Measurements from ENCODE around the gene ZNF423.

The ZNF423 gene

GRCh38 chr16:49782405-49782804, 73.5 kb downstream of the ZNF423 start:
- DNase-seq (ENCODE audit: low read depth) = no peak

- no peak for DNase-seq (ENCODE audit: low read depth)
These were observed 74.5 kb downstream of the ZNF423 start for GRCh38 chr16:49781401-49781800.

GRCh38 chr16:49780433-49780832, 75.5 kb downstream of the ZNF423 start:
- no peak for DNase-seq (ENCODE audit: low read depth)

DNA sequence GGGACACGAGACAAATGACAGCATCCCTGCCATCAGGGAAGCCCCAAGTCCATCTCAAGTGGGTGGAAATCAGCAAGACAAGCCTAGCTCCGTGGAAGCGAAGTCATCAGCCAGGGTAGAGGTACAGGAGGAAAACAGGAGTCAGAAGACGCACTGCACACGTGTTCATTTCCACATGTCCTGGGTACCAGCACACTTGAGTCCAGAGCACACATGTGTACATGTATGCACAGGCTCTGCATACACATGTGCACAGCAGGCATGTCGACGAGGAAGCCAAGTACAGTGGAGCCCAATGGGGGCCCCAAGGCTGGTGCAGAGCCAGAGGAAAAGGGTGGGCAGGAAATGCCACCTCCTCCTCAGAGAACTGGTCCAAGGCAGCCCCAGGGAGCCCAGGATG, 75.9 kb downstream of the ZNF423 start:
- no peak for DNase-seq (ENCODE audit: low read depth)

DNA sequence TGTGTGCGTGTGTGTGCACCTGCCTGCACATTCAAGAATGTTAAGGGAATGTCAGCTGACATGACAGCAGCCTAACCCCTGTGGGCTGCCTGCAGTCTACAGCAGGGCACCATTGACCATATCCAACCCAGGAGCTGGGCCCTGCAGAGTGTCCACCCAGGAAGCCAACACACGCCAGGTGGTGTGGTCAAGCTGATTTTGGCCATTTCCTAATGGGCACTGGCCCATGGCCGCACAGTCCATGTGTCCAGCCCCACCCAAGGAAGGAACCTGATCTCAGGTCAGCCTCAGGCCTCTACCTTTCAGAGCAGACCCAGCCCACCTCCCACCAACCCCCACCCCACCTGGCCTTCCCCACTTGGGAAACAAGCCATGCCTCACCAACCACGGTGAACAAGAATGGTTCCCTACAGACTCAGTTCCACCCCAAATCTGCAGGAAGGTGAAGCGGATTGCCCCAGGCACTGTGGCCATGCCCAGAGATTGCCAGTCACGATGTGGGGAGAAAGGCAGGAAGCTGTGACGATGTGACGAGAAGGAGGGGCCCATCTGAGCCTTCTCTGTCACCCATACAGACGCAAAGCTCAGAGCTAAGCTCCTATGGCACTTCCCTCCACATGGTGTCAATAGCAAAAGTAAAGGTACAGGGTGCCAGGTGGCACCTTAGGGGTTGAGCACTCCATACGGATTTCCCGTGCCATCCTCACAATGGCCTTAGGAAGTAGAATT, 77.5 kb downstream of the ZNF423 start:
- DNase-seq (ENCODE audit: low read depth) = no peak

GRCh38 chr16:49776734-49777133, 79.2 kb downstream of the ZNF423 start:
- DNase-seq (ENCODE audit: low read depth) = no peak

DNA sequence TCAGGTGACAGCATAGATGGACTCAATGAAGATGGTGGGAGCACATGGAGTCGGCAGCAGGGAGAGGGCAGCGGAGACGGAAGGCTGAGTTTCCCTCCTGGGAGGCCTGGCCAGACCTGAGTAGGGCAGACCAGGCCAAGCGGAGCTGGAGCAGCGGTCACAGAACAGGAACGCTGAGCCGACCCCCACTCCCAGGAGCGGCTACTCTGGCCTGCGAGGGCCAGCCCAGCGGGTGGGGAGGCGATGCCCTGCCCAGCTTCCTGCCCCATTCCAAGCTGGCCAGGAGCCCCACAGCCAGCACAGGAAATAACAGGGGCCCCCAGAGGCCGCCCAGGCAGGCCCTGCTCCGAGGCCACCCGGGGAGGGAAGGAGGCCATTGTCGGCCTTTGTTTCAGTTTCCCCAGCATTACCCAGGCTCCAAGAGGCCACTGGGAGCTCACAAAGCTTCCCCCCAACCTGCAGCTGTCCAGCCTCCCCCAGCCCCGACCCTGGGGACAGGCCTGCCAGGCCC, 79.8 kb downstream of the ZNF423 start:
- no peak for DNase-seq (ENCODE audit: low read depth)

DNA sequence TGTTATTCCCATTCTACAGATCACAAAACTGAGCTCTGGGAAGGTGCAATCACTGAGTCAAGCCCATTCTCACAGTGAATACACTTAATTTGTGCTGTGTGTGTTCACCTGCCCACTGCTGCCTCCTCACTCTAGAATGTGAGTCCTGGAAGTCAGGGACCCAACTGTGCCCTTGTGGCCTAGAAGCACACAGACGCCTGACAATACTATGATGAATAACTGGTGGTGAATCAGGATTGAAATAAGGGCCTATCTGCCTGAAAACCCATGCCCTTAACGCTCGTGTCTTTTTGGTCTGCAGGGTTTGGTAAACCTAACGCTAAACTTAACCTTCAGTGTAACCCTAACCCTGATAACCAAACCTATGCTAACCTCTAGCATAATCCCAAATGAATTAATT, 80.3 kb downstream of the ZNF423 start:
- DNase-seq (ENCODE audit: low read depth) = no peak

DNA sequence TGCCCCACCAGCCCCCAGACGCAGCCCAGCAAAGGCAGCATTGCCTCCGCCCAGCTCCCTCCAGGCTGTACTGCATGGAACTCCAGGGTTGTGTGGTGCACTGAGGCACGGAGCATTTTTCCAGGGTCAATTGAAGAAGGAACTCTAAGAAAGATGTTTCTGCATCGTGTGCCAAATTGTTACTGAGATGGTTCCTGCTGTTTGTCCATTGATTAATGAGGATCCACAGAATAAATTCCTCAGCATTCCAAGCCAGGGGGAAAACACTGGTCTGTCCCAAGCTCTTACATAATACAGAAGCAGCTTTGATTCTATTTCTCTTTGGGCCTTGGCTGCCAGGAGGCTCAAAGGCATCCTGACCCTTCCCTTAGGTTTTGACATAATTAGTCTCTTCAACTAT, 80.9 kb downstream of the ZNF423 start:
- no peak for DNase-seq (ENCODE audit: low read depth)

GRCh38 chr16:49773534-49774475, 82.1 kb downstream of the ZNF423 start:
- no peak for DNase-seq (ENCODE audit: low read depth)

DNA sequence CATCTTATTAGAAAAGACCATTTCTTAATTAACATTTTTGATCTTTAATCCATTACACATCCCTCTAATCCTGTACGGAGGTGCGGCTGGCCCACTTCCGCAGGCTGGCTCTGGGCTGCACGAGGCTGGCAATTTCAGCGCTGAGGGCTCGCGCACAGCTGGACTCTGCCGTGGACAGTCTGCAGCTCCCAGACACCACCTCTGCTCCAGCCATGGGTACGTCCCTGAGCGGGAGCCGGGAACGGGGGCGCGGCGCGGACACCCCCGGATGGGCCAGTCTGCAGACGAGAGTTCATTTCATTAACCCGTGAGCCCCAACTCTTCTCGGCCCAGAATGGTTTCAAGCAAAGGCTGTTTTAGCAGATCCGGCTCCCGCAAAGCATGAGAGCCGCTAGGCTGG, 87.9 kb downstream of the ZNF423 start:
- DNase-seq (ENCODE audit: low read depth) = no peak

DNA sequence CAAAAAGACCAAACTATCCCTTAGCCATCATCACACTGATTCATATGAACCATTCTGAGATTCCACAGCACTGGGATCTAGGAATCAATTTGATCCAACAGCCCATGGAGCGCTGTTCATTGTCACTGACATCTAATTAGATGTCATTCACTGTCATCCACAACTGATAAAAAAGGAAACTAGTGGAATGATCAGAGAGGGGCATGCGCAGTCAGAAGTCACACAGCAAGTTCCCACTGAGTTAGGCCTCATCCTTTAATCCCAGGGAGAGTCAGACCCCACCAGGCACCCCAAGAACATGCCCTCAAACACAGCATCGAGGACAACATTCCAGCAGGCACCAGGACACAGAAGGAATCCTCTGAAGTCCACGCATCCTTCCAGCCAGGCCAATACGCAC, 88.5 kb downstream of the ZNF423 start:
- no peak for DNase-seq (ENCODE audit: low read depth)

DNA sequence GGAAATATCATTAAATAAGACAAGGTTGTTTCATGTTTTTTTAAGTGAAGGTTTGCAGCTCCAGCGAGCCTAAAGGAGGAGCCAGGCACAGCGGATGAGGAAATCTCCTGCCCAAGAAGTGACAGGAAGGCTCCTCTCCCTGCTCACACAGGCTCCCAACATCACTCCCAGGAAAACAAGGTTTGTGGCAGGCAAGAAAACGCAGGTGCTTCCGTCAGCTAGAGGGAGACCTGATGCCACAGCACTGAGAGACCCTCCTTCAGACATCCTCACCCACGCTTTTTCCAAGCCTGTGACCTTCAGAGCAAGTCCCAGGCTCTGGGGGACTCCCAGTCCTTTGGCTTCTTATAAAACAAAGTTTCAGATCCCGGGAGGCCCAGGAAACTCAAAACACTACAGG, 89.7 kb downstream of the ZNF423 start:
- no peak for DNase-seq (ENCODE audit: low read depth)

DNA sequence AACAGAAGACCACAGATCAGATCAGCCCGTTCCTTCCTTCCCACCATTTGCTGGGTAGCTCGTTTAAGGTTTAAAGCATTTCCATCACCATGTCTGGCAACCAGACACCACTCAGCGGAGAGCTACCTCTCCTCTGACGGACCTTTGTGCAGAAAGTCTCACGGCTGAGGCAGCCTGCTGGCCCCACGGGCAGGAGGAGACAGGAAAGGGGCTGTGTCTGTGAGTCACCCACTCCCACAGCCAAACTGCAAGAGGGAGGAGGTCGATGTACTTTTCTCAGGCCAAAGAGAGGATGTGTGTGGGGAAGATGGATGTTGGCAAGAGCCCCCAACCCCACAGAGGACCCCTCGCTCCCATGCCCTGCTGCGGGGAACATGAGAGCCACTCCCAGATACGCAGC, 92.1 kb downstream of the ZNF423 start:
- no peak for DNase-seq (ENCODE audit: low read depth)

- no peak for DNase-seq (ENCODE audit: low read depth)
These were observed 95.1 kb downstream of the ZNF423 start for GRCh38 chr16:49760815-49761214.

GRCh38 chr16:49757559-49758069, 98.3 kb downstream of the ZNF423 start:
- no peak for DNase-seq (ENCODE audit: low read depth)

- DNase-seq (ENCODE audit: low read depth) = peak; percentile 63
These were observed 98.9 kb downstream of the ZNF423 start for GRCh38 chr16:49756775-49757558.

GRCh38 chr16:49755716-49756505, 100.0 kb downstream of the ZNF423 start:
- no peak for DNase-seq (ENCODE audit: low read depth)

DNA sequence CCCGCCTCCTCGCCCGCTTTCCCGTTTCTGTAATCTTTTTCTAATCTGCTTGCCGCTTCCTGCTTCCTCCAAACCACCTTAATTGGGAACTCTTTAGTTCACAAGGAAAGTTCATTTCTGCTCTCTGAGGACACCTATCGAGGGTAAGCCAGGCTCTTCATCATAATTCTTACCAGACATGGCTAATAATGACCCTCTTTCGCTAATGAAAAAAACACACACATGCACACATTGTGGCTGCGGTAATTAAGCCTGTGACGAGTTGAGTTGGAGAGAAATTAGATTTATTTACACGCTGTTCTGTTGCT, 100.6 kb downstream of the ZNF423 start:
- DNase-seq (ENCODE audit: low read depth) = no peak

DNA sequence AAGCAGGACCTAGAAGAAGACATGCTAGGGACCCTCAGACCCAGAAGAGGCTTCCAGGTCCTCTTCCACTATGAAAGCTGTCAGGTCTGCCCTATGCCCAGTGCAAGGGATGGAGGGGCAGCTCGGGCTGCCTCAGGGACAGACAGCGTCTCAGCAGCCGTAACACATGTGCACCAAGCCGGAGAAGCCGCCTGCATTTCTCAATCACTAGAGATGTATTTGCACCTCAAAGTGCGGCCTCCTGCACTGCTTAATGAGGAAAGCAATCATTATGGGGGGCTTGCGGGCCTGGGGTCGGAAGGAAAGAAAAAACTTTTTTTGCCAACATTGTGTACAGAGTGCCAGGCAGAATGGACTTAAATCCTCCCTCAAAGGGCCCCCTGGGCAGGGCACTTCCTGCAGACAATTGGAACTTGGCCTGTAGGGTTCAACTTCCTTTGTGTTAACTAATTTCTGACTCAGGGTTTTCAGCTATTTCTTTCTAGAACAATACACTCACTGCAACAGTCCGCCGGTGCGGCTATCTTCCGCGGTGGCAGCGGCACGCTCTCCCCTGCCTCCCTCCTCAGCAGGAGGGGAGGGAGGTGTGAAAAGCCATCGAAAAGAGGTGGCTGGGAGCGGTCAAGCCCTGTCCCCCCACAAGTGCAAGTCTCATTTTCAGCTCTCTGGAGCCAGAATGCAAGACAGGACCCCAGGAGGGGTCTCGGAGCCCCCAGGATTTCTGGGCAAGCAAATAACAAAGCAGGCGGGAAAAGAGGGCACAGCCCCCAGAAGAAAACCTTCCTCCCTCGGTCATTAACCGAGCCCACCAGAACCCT, 101.2 kb downstream of the ZNF423 start:
- no peak for DNase-seq (ENCODE audit: low read depth)

Data from non-pigmented ciliary epithelial cell (primary cell).